ENCODE results near the gene UNG.

Gene UNG

GRCh38 chr12:109092497-109093021 lies 4.8 kb upstream of the UNG start:
- no peak for DNase-seq

GRCh38 chr12:109093022-109093918 lies 4.1 kb upstream of the UNG start, which contains the start of gene ALKBH2:
ALKBH2 (minus strand) TSS chr12:109093472; CDS start chr12:109092786, 686 bp downstream.
- peak; percentile 96 for DNase-seq

GRCh38 chr12:109097140-109097434 lies 310 bp upstream of the UNG start:
- no peak for DNase-seq

GRCh38 chr12:109098183-109098604 lies 797 bp downstream of the UNG start:
- DNase-seq = no peak

GRCh38 chr12:109098651-109099050 lies 1.3 kb downstream of the UNG start:
- DNase-seq = no peak

- no peak for DNase-seq
Observed at GRCh38 chr12:109099431-109100020, 2.1 kb downstream of the UNG start.

- no peak for DNase-seq
Observed at GRCh38 chr12:109100741-109101140, 3.3 kb downstream of the UNG start.

GRCh38 chr12:109102491-109102890 lies 5.1 kb downstream of the UNG start:
- no peak for DNase-seq

- DNase-seq = no peak
Observed at GRCh38 chr12:109105176-109105575, 7.8 kb downstream of the UNG start.

GRCh38 chr12:109109746-109110350 lies 12.5 kb downstream of the UNG start:
- no peak for DNase-seq

GRCh38 chr12:109110988-109111495 lies 13.6 kb downstream of the UNG start:
- peak; percentile 55 for DNase-seq

- no peak for DNase-seq
Observed at GRCh38 chr12:109112720-109113465, 15.5 kb downstream of the UNG start.

GRCh38 chr12:109113661-109114321 lies 16.4 kb downstream of the UNG start:
- no peak for DNase-seq

- DNase-seq = no peak
Observed at GRCh38 chr12:109114644-109115043, 17.2 kb downstream of the UNG start.

- no peak for DNase-seq
Observed at GRCh38 chr12:109115404-109115757, 18.0 kb downstream of the UNG start.

GRCh38 chr12:109115758-109116610 lies 18.6 kb downstream of the UNG start, which contains the start of gene ACACB:
ACACB (plus strand) TSS chr12:109116587; CDS start chr12:109139406, 22,819 bp downstream.
- no peak for DNase-seq

- DNase-seq = no peak
Observed at GRCh38 chr12:109116611-109116949, 19.2 kb downstream of the UNG start.

- DNase-seq = no peak
Observed at GRCh38 chr12:109120095-109120494, 22.7 kb downstream of the UNG start.

GRCh38 chr12:109120557-109120956 lies 23.2 kb downstream of the UNG start:
- DNase-seq = no peak

GRCh38 chr12:109121346-109121880 lies 24.0 kb downstream of the UNG start:
- no peak for DNase-seq

All from activated CD4-positive, alpha-beta T cell treated with anti-CD3 and anti-CD28 coated beads, Interleukin-2, amount 50 U/mL, for 16 hours (primary cell).